Epithelial cell of alveolus of lung (primary cell): ENCODE data around the gene ZBTB24. TPM values are rescaled to one million over a fixed set of nuclear protein-coding genes. Genes with fewer than 3 reads are reported as not detected.

ENCODE experiments used
- total RNA-seq: library from RNA; depleted of rRNA; stranded (reverse); fragments of >200 nt; gene quantifications from 2 replicates; pipeline ENCODE4 v1.2.1, GENCODE V29; 2015

ZBTB24 gene
- total RNA-seq = 6.5 and 6.6 TPM in 2 replicates

GRCh38 chr6:109482905-109483734 lies at the start of gene ZBTB24:
Gene ZBTB24 (minus strand): TSS chr6:109483219. CDS start chr6:109482026, 1,193 bp downstream.

GRCh38 chr6:109455437-109456110 lies 27.4 kb downstream of the ZBTB24 start, which contains the start of gene MICAL1:
Gene MICAL1 (minus strand): TSS chr6:109455772. CDS start chr6:109454196, 1,576 bp downstream.

GRCh38 chr6:109440331-109441068 lies 42.5 kb downstream of the ZBTB24 start, which contains the start of the genes PPIL6 and SMPD2:
Gene PPIL6 (minus strand): TSS chr6:109440628. CDS start chr6:109440590, 38 bp downstream.
Gene SMPD2 (plus strand): TSS chr6:109440724. CDS start chr6:109441122, 398 bp downstream.

Other genes with a start within 250 kb of the ZBTB24 start
- gene CD164, start 100.8 kb downstream of the ZBTB24 start, total RNA-seq = 127 and 226 TPM in 2 replicates
- 0.88 and 1.6 TPM in 2 replicates for gene PPIL6, start 42.6 kb downstream of the ZBTB24 start, total RNA-seq
- 4.7 and 10.6 TPM in 2 replicates for gene SMPD2, start 42.5 kb downstream of the ZBTB24 start, total RNA-seq
- gene MICAL1, start 27.4 kb downstream of the ZBTB24 start, total RNA-seq = 35.5 and 42.4 TPM in 2 replicates
- 1.4 and 2.2 TPM in 2 replicates for gene AK9, start 208.0 kb upstream of the ZBTB24 start, total RNA-seq
- 5.1 and 7.0 TPM in 2 replicates for gene FIG4, start 208.1 kb upstream of the ZBTB24 start, total RNA-seq